Activated CD8-positive, alpha-beta memory T cell treated with anti-CD3 and anti-CD28 coated beads, Interleukin-2, amount 50 U/mL, for 24 hours (primary cell): ENCODE data around the gene TRIM37.

Experiments
- DNase-seq: peaks from one replicate; pipeline ENCODE4 v3.0.0-alpha.2; 2020; ENCODE audit errors: extremely low read depth

The TRIM37 gene

DNA sequence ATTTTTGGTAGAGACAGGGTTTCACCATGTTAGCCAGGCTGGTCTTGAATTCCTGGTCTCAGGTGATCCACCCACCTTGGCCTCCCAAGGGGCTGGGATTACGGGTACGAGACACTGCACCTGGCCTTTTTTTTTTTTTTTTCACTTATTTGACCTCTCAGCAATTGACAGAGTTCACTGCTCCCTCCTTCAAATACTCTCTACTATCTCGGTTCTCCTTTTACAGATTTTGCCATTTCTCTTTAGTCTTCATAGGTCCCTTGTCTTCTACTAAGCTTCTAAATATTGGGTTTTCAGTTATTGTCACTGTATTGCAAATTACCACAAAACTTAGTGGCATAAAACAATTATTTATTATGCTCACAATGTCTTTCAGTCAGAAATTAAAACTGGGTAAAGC, 159.3 kb downstream of the TRIM37 start:
- DNase-seq, result no peak

DNA sequence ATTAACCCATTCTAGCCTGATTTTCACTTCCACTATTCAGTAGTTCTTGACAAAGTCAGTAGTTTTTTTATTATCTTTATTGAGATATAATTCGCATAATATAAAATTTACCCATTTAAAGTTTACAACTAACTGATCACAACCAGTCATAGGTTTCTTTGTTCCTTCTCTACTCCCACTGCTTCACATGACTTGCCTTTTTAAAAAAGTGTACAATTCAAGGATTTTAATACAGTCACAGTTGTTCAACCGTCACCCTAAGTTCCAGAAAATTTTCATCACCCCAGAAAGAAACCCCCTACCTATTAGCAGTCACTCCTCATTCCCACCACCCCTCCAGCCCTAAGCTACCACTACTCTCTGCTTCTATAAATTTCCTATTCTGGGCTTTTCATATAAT, 162.5 kb downstream of the TRIM37 start:
- no peak for DNase-seq

DNA sequence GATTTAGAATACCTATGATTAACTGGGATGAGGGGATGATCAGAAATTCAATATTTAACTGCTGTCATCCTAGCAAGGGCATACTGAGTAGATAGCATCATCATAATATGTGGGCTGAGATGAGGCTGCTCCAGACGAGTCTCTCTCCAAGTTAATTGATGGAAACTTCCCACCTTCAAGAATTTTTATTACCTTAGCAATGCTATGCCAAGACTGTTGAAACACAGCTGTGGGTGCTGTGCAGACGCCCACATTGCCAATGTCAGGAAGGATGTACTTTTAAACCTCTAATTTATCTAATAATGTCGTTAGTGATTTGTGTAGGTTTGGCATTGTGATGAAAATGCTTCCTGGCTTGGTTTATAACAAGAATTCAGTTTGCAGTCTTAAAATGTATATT, 170.4 kb downstream of the TRIM37 start:
- no peak for DNase-seq

DNA sequence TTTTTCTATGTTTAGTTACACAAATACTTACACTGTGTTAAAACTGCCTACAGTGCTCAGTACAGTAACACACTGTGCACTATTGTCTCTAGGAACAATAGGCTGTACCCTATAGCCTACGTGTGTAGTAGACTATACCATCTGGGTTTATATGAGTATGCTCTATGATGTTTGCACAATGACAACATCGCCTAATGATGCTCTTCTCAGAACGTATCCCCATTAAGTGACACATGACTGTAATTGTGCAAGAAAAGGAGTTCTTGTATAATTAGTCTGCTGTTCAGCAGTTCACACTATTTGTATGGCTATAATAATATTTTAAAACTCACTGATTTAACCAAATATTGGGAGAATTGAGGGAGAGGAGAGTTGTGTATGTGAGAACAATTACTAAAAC, 173.7 kb downstream of the TRIM37 start:
- DNase-seq, result no peak
